Skeletal muscle tissue (tissue), 4 donors: ENCODE measurements around the gene PALS2. TPM values are rescaled to one million over a fixed set of nuclear protein-coding genes. Genes with fewer than 3 reads are reported as not detected.

Source experiments
- H3K27ac ChIP-seq: one replicate; pipeline ENCODE4 v1.7.0; 2013; ENCODE audit warnings: mild to moderate bottlenecking, low read depth, low read length, inconsistent platforms
- H3K27me3 ChIP-seq, 3 donors: one replicate each; pipeline ENCODE4 v1.7.0; 2013; ENCODE audit warnings: low read length in 3 of 3; ENCODE audit not compliant: control insufficient read depth in 3 of 3, insufficient read depth in 3 of 3
- H3K36me3 ChIP-seq, 3 donors: one replicate each; pipeline ENCODE4 v1.7.0; 2013; ENCODE audit warnings: low read length in 3 of 3; ENCODE audit not compliant: control insufficient read depth in 3 of 3, insufficient read depth in 3 of 3
- H3K4me1 ChIP-seq, 3 donors: one replicate each; pipeline ENCODE4 v1.7.0; 2013; ENCODE audit warnings: low read length in 3 of 3, mild to moderate bottlenecking in 3 of 3; ENCODE audit not compliant: control insufficient read depth in 3 of 3, insufficient read depth in 3 of 3
- H3K4me3 ChIP-seq, 3 donors: one replicate each; pipeline ENCODE4 v1.7.0; 2013; ENCODE audit warnings: low read length in 3 of 3
- H3K9ac ChIP-seq, 3 donors: one replicate each; pipeline ENCODE4 v1.7.0; 2013; ENCODE audit warnings: low read length in 3 of 3, mild to moderate bottlenecking in 3 of 3, moderate library complexity in 2 of 3, low read depth in 1 of 3
- H3K9me3 ChIP-seq, 3 donors: one replicate each; pipeline ENCODE4 v1.7.0; 2013; ENCODE audit warnings: low read length in 3 of 3; ENCODE audit not compliant: control insufficient read depth in 3 of 3
- total RNA-seq: library from RNA; depleted of rRNA; stranded (reverse); fragments of >200 nt; gene quantifications from one replicate; pipeline ENCODE4 v1.2.3, GENCODE V29; 2014
- donor health status: Osteomylitis.

Gene PALS2
- total RNA-seq, 1 donor from 2014 or later, result 33.4 TPM

- no peak overlapping the region for H3K9ac ChIP-seq
- no peaks in the 10 kb centered on the region for H3K4me1 ChIP-seq
- no peaks in the 10 kb centered on the region for H3K27me3 ChIP-seq
- H3K4me3 ChIP-seq, result no peak overlapping the region
- H3K36me3 ChIP-seq, result no peaks in the 10 kb centered on the region
- no peaks in the 10 kb centered on the region for H3K9me3 ChIP-seq
- no peak overlapping the region for H3K27ac ChIP-seq
Measured at GRCh38 chr7:24566274-24566673, 7.0 kb upstream of the PALS2 start.

- H3K36me3 ChIP-seq, result no peaks in the 10 kb centered on the region
- no peaks in the 10 kb centered on the region for H3K9me3 ChIP-seq
- H3K4me3 ChIP-seq, result no peak overlapping the region
- no peak overlapping the region for H3K9ac ChIP-seq
- H3K27me3 ChIP-seq, result no peaks in the 10 kb centered on the region
- peaks cover 8 to 17% (median 16%) of the 10 kb centered on the region in 3 donors for H3K4me1 ChIP-seq
- H3K27ac ChIP-seq, result no peak overlapping the region
Measured at GRCh38 chr7:24570983-24571382, 2.3 kb upstream of the PALS2 start.

- Histone ChIP-seq H3K36me3 (no peaks in the 10 kb centered on the region), H3K4me1 (peaks cover 8 to 17% (median 16%) of the 10 kb centered on the region in 3 donors), H3K27ac (no peak overlapping the region), H3K27me3 (no peaks in the 10 kb centered on the region), H3K4me3 (no peak overlapping the region), H3K9ac (peak overlapping the region in 1 of 3 donors; percentile 88), H3K9me3 (no peaks in the 10 kb centered on the region)
Measured at GRCh38 chr7:24572016-24572392, 1.2 kb upstream of the PALS2 start.

GRCh38 chr7:24572393-24572996 lies 757 bp upstream of the PALS2 start:
- peak overlapping the region; percentile 77 to 91 (median 88) for H3K9ac ChIP-seq
- no peaks in the 10 kb centered on the region for H3K27me3 ChIP-seq
- peaks cover 8 to 17% (median 16%) of the 10 kb centered on the region in 3 donors for H3K4me1 ChIP-seq
- no peaks in the 10 kb centered on the region for H3K9me3 ChIP-seq
- H3K27ac ChIP-seq, result peak overlapping the region; percentile 91
- H3K4me3 ChIP-seq, result peak overlapping the region; percentile 77 to 81 (median 79)
- H3K36me3 ChIP-seq, result no peaks in the 10 kb centered on the region

- peak overlapping the region; percentile 84 to 87 (median 86) for H3K9ac ChIP-seq
Measured at GRCh38 chr7:24573554-24574338, 494 bp downstream of the PALS2 start.

GRCh38 chr7:24574386-24574785 lies 1.1 kb downstream of the PALS2 start:
- peak overlapping the region; percentile 84 to 87 (median 86) for H3K9ac ChIP-seq
- H3K4me1 ChIP-seq, result peaks cover 8 to 17% (median 16%) of the 10 kb centered on the region in 3 donors
- H3K9me3 ChIP-seq, result no peaks in the 10 kb centered on the region
- H3K27ac ChIP-seq, result peak overlapping the region; percentile 57
- peak overlapping the region; percentile 77 to 82 (median 79) for H3K4me3 ChIP-seq
- no peaks in the 10 kb centered on the region for H3K36me3 ChIP-seq
- H3K27me3 ChIP-seq, result no peaks in the 10 kb centered on the region

More at GRCh38 chr7:24573554-24574338, 494 bp downstream of the PALS2 start:
- peak overlapping the region; percentile 57 for H3K27ac ChIP-seq
- peaks cover 8 to 17% (median 16%) of the 10 kb centered on the region in 3 donors for H3K4me1 ChIP-seq
- peak overlapping the region; percentile 77 to 82 (median 79) for H3K4me3 ChIP-seq
- H3K9me3 ChIP-seq, result no peaks in the 10 kb centered on the region
- H3K36me3 ChIP-seq, result no peaks in the 10 kb centered on the region
- H3K27me3 ChIP-seq, result no peaks in the 10 kb centered on the region

GRCh38 chr7:24574950-24575349 lies 1.7 kb downstream of the PALS2 start:
- H3K4me1 ChIP-seq, result peaks cover 8 to 17% (median 16%) of the 10 kb centered on the region in 3 donors
- H3K27ac ChIP-seq, result no peak overlapping the region
- peak overlapping the region in 2 of 3 donors; percentile 77 to 82 for H3K4me3 ChIP-seq
- no peaks in the 10 kb centered on the region for H3K9me3 ChIP-seq
- H3K9ac ChIP-seq, result peak overlapping the region; percentile 84 to 87 (median 86)
- no peaks in the 10 kb centered on the region for H3K36me3 ChIP-seq
- no peaks in the 10 kb centered on the region for H3K27me3 ChIP-seq

- H3K9ac ChIP-seq, result no peak overlapping the region
- no peak overlapping the region for H3K4me3 ChIP-seq
- H3K36me3 ChIP-seq, result no peaks in the 10 kb centered on the region
- H3K4me1 ChIP-seq, result peaks cover 8 to 17% (median 16%) of the 10 kb centered on the region in 3 donors
- H3K27me3 ChIP-seq, result no peaks in the 10 kb centered on the region
- H3K27ac ChIP-seq, result no peak overlapping the region
- H3K9me3 ChIP-seq, result no peaks in the 10 kb centered on the region
Measured at GRCh38 chr7:24576171-24577025, 3.1 kb downstream of the PALS2 start.

- Histone ChIP-seq H3K4me3 (no peak overlapping the region), H3K9me3 (no peaks in the 10 kb centered on the region), H3K27ac (no peak overlapping the region), H3K9ac (no peak overlapping the region), H3K4me1 (peaks cover 8 to 12% (median 9%) of the 10 kb centered on the region in 3 donors), H3K36me3 (no peaks in the 10 kb centered on the region), H3K27me3 (no peaks in the 10 kb centered on the region)
Measured at GRCh38 chr7:24578052-24578451, 4.8 kb downstream of the PALS2 start.
